Gastrocnemius medialis (tissue), 4 donors: ENCODE data around the gene KIF18B.

ENCODE experiments used
- CTCF ChIP-seq, 5 experiments: fragments of 450-650 bp in 3 of 5; fragments of 200-600 bp in 2 of 5; sonication (generic) in 2 of 5; IDR thresholded peaks in 4 of 5; conservative IDR thresholded peaks in 1 of 5; 1 replicate in 4 of 5; 2 replicates in 1 of 5; pipeline ENCODE4 v1.5.1; 2016 to 2019; ENCODE audit warnings: antibody characterized with exemption in 5 of 5, mild to moderate bottlenecking in 3 of 5, moderate library complexity in 3 of 5
- POLR2A ChIP-seq, 2 donors: fragments of 450-650 bp; IDR thresholded peaks; one replicate each; pipeline ENCODE4 v1.6.1; 2017; ENCODE audit warnings: antibody characterized with exemption in 2 of 2, mild to moderate bottlenecking in 2 of 2, moderate library complexity in 2 of 2

- no peak for TF ChIP-seq POLR2A (IDR thresholded peaks at IDR 0.05)
- TF ChIP-seq CTCF (IDR thresholded peaks at IDR 0.05 in 4 of 5, conservative IDR thresholded peaks at IDR 0.05 in 1 of 5), result no peak
These were observed 32.8 kb downstream of the KIF18B start for GRCh38 chr17:44914698-44915271.
